C4-2B (cell line): ENCODE results near the gene SETD6.

Experiments
- CTCF ChIP-seq: fragments of 450-650 bp; conservative IDR thresholded peaks from 2 replicates; pipeline ENCODE4 v1.5.1; 2017; ENCODE audit warnings: mild to moderate bottlenecking
- ZFX ChIP-seq: fragments of 450-650 bp; IDR thresholded peaks from 2 replicates; pipeline ENCODE4 v1.6.1; 2017

- TF ChIP-seq CTCF (no peak), ZFX (no peak)
Observed at GRCh38 chr16:58518980-58519368, 3.7 kb downstream of the SETD6 start.
